HEK293 (cell line): Measurements from ENCODE around the gene PHF3.

ENCODE experiments used
- CTCF ChIP-seq: fragments of 450-650 bp; formaldehyde crosslinking; IDR thresholded peaks from 2 replicates; pipeline ENCODE4 v1.5.1; 2016; ENCODE audit warnings: missing biosample characterization, missing genetic modification characterization
- ZNF23 ChIP-seq: fragments of 450-650 bp; formaldehyde crosslinking; IDR thresholded peaks from 2 replicates; pipeline ENCODE4 v1.5.1; 2016; ENCODE audit warnings: missing biosample characterization, missing genetic modification characterization, borderline replicate concordance

- TF ChIP-seq CTCF (tag by site-specific recombination), result no peak
- TF ChIP-seq ZNF23, result no peak
Measured at GRCh38 chr6:63611560-63611959, 24.0 kb upstream of the PHF3 start.
